SIG-M5 (cell line): ENCODE measurements around the gene TEX261.
"Not testable (repeated sequence)": the region's sequence is repeated elsewhere in the genome, so short reads cannot be mapped to it uniquely, and the experiment has no call there.

ENCODE experiments used
- DNase-seq: peaks from one replicate; lab custom pipeline; 2025; lab: John Stamatoyannopoulos, UW

Gene TEX261

GRCh38 chr2:70999931-71000330 lies 5.3 kb upstream of the TEX261 start:
- DNase-seq: not testable (repeated sequence)

- DNase-seq: no peak
Measured at GRCh38 chr2:70999362-70999761, 4.7 kb upstream of the TEX261 start.

DNA sequence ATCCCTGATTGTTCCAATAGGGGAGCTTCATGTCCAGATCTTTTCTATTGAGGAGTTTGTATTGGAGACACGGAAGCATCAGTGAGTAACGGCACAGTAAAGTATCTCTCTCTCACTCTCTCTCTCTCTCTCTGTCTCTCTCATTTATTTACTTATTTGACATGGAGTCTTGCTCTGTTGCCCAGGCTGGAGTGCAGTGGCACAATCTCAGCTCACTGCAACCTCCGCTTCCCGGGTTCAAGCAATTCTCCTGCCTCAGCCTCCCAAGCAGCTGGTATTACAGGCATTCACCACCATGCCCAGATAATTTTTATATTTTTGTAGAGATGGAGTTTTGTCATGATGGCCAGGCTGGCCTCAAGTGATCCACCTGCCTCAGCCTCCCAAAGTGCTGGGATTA lies 4.2 kb upstream of the TEX261 start:
- not testable (repeated sequence) for DNase-seq

DNA sequence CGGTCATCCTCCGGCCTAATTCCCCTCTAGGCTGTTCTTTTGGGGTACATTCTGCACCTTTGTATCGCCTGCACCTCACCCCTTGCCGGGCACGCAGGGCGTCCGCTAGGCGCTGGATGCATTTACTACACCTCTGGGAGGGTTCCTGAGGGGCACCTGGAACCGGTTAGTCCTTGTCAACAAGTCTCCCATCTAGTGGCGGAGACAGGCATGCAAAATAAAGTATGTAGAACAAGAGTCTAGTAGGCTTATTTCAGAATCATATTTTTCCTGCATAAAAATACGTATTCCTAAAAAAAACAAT lies 705 bp upstream of the TEX261 start:
- DNase-seq: no peak

GRCh38 chr2:70994009-70994698 lies 519 bp downstream of the TEX261 start:
- no peak for DNase-seq

GRCh38 chr2:70992945-70993853 lies 1.5 kb downstream of the TEX261 start:
- DNase-seq: no peak

DNA sequence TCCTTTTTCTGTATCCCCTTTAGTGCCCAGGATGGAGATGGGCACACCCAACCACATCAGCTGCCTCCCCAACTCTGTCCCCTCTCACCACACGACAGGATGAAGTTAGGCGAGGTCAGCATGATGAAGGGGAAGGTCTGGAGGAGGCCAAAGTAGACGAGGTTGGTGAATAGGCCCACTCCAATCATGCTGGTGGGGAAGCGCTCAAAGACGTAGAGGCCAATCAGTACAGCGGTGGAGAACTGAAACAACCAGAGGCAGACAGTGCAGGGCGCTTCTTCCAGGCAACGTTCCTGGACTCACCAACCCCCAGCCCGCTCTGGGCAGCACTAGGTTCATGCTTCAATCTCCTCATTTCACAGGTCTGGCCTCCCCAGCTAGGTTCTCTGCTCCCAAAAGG lies 2.9 kb downstream of the TEX261 start:
- no peak for DNase-seq

DNA sequence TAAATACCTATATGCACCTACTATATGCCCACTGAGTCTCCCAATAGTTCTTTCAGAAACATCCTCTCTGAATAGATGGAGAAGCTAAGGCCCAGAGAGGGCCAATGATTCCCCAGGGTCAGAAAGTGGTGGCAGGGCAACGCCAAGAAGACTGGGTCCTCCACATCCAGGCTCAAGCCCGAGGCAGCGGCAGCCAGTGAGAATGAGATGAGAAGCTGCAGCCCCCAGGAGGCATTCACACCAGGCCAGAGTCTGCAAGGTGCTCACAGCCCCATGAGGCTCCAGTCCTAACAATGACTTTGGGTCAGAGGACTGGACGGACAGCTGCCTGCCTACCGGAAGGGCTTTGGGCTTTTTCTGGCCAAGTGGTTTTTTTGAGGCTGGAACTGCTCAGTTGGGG lies 3.5 kb downstream of the TEX261 start:
- DNase-seq: no peak

GRCh38 chr2:70990216-70990615 lies 4.5 kb downstream of the TEX261 start:
- DNase-seq: no peak

DNA sequence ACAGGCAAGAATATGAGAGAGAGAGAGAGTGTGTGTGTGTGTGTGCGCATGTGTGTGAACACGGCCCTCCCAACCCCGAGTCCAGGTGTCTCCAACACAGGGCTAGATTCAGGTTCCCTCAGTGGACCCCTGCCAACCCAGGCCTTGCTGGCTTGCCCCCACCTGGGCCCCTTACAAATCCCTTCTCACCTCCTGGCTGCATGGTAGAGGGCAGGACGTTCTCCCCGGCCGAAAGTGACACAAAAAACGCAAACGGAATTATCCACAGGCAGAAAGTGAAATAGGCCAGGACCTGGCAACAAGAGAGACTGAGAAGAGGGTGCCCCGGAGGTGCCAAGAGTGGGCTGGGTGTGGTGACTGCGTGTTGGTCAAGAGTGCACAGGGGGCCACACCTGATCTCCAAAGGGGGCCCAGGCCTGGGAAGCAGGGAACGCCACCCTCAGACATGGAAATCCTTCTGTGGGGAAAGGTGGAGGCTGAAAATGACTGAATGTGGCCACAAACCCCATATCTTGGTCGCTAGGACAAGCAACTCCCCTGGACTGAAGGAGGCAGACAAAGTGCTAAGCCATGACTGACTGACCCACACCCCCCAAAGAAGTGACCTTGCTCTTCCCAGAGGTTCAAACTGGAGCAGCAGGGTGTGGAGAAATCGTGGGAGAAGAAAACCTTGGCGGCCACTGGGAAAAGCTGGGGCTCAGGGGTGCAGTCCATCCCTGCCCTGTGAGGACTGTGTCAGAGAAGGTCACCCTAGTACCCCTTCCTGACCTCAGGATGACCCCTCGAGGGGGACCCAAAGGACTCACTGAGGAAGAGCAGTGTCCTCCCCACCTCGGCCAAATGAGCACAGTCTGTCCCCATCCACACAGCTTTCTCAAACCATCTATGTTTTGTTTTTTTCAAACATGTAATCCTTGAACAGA lies 5.7 kb downstream of the TEX261 start:
- DNase-seq: no peak

DNA sequence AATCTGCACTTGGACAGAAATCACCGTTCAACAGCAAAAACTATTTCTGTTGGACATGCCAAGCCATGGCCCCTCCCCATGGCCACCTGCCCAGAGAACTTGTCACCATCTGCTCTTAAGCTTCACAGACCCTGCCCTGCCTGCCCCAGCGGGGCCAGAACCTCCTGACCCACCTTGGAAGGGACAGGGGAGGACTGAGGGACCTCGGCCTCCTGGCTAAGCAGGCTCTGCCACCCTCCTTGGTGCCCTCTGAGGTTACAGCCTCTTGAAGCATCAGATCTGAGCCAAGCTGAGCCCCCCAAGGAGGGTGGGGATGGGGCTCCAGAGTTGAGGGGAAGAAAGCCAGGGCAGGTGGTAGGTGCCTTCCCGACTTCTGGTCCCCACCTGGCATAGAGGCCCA lies 6.5 kb downstream of the TEX261 start:
- no peak for DNase-seq

- DNase-seq: no peak
Measured at GRCh38 chr2:70987386-70987785, 7.3 kb downstream of the TEX261 start.

DNA sequence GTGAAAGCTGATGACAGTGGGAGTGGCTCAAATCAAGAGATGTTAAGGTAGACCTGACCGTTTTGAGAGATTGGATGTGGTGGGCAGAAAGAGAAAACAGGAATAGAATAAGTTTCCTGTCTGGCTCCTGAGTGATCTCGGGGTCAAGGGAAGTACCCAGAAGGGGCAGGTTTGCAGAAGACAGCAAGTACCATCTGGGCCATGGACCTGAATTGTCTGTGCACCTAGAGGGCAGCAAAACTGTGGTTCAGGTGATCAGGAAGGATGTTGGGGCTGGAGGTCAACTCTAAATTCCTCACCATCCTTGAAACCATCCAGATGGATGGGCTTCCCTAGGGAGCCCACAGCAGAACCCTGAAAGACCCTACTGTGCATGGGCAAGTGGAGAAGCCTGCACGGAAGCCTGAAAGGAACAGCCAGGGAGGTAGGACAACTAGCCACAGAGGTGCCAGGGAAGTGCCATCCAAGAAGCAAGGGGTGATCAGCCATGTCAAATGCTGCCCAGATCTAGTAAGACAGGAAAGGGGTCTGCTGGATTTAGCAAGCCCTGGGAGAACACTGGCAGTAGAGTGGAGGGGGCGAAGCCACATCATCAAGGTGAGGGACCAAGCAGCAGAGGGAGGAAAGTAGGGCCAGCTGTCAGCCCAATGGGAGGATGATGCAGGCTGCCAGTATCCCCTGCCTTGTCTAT lies 8.0 kb downstream of the TEX261 start:
- DNase-seq: no peak

DNA sequence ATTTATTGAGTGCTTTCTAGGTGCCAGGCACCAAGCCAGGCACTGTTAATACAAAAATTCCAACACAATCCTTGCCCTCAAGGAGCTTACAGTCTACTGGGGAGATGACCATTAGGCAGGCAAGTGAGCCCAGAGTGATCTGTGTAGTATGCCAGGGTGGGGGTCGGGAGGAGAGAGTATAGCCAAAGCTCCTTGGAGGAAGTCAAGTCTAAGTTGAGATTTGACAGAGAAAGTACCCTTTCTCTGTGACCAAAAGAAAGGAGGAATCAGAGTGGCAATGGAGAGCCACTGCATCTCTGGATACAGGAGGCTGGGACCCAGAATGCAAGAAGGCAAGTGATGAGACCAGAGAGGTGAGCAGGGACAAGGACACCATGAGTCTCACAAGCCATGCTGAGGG lies 8.7 kb downstream of the TEX261 start:
- no peak for DNase-seq

DNA sequence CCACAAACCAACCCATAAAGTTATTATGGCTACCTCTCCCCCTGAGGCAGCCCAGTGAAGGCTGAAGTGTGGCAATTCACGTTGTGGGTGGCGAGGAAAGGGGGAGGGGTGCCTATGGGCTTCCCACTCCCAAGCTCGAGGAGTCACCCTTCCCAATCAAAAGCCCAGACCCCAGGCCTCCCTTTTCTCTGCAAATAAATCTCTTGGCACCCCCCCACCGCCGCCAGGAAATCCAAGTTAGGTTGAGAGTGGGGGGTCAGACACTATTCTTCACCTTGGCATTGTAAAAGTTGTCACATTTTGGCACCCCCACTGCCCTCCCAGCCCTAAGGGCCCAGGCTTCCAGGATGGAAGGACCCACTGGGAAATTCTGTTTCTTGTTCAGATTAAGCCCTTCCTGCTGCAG lies 9.4 kb downstream of the TEX261 start:
- DNase-seq: no peak

GRCh38 chr2:70984576-70985282 lies 9.9 kb downstream of the TEX261 start:
- DNase-seq: no peak

DNA sequence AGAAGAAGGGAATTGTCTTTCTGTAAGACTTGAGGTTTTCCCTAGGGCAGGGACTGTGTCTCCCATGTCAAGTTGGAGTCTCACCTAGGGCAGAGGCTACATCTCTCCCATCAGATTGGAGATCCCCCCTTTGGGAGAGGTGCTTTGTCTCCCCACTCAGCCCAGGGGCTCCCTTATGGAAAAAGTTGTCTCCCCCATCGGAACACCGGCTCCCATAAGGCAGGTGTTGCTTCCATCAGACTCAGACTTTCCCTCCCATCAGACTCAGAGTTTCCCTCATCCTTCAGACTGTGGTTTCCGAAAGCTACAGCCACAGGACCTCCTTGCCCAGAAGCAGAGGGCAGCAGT lies 10.5 kb downstream of the TEX261 start:
- DNase-seq: no peak

DNA sequence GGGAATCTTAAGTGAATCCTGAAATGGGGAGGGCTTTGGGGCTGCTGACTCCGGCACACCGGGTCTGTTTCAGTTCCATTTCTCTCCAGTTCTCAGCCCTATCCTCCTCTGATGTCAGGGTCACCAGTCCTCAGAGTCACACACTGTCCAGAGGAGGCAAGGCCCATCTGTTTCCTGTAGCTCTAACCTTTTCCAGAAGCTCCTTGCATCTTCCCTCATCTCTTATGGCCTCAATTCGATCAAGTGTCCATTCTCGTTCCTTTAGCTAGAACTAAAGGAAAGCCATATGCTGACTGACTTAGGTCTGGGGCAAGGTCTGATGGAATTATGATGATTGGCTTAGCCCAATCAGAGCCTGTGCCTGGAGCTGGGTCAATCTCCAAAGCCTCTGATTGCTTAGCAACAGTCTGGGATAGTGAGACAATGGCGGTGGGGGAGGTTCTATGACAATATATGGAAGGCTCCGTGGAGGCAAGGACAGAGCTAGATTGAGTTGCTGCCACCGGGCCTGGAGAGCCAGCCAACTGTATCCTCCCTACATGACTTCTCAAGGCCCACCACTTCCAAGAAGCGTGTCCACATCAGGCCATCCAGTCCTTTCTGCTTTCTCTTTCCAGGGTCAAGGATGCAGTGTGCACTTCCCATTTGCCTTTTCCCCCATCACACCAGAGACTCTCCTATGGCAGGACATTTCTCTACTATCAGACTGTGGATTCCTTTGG lies 11.0 kb downstream of the TEX261 start:
- no peak for DNase-seq

DNA sequence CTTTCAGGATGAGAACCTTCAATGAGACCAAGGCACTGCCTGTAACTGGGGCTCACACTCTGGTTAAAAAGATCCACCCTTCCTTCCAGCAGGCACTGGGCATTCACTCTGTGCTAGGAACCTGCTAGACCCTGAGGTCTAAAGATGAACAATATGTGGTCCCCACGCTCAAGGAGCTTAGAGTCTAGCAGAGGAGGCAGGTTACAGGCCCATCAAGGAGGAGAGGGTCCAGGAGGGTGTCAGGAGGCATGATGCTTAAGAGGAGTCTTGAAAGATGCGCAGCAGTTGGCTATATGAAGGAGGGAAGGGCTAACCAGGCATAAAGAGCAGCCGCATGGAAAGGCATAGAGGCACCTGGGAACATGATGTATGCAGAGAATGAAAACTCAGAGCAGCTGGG lies 11.7 kb downstream of the TEX261 start:
- no peak for DNase-seq

- DNase-seq: no peak
Measured at GRCh38 chr2:70981866-70982810, 12.5 kb downstream of the TEX261 start.
